ENCODE results near the gene OLFM2. TPM values are rescaled to one million over a fixed set of nuclear protein-coding genes. Genes with fewer than 3 reads are reported as not detected.
A peak's percentile ranks its signal among the peaks of the same experiment; 100 is the strongest.

Gene OLFM2
- total and polyA plus RNA-seq, 2 experiments from 2014 or later, result 8.9 to 11.6 TPM

DNA sequence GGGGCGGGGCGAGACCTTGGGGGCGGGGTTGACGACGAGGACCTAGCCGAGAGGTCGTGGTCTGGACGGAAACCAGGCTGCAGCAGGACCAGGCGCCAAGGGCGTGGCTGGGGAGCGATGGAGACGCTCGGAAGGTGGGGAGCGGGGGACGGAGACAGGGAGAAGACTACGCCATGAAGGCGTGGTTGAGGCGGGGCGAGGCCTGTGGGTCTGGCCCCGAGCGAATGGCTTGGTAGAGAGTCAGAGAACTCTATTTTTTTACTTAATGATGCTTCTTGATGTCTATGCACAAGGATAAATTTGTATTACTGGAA lies 116.8 kb downstream of the OLFM2 start:
- no peak for DNase-seq
- in situ Hi-C loops (cut with MboI), result no loop called here
- Histone ChIP-seq H3K4me3 (peak overlapping the region; percentile 51), H3K79me2 (ENCODE audit: insufficient read depth) (peaks cover 42% of the 10 kb centered on the region), H3K36me3 (ENCODE audit: low read depth) (no peaks in the 10 kb centered on the region), H3F3A (ENCODE audit: insufficient read depth) (no peaks in the 10 kb centered on the region), H3K9ac (no peak overlapping the region), H3K9me3 (ENCODE audit: low read depth) (no peaks in the 10 kb centered on the region), H4K20me1 (ENCODE audit: insufficient read depth) (no peaks in the 10 kb centered on the region), H3K4me1 (ENCODE audit: insufficient read depth) (peaks cover 11% of the 10 kb centered on the region), H2AFZ (peak overlapping the region; percentile 46), H3K9me2 (ENCODE audit: insufficient read depth) (no peaks in the 10 kb centered on the region), H3K27me3 (replicated peaks; ENCODE audit: insufficient read depth) (no peaks in the 10 kb centered on the region), H3K27ac (peak overlapping the region; percentile 63), H3K4me2 (ENCODE audit: unreplicated experiment) (peak overlapping the region; percentile 31)
- WGBS, 2 experiments (ENCODE audit: low coverage in 1 of 2, low lambda C conversion rate in 2 of 2, missing lambda C conversion rate in 2 of 2), result 1 to 3% methylated on average over 11 to 21 of the region's 21 CpGs
- TF ChIP-seq EZH2 (IDR thresholded peaks at IDR 0.05; ENCODE audit: insufficient read depth, poor library complexity, severe bottlenecking) (no peak), EZH2phosphoT487 (IDR thresholded peaks at IDR 0.05; ENCODE audit: insufficient read depth, low read depth) (no peak)

DNA sequence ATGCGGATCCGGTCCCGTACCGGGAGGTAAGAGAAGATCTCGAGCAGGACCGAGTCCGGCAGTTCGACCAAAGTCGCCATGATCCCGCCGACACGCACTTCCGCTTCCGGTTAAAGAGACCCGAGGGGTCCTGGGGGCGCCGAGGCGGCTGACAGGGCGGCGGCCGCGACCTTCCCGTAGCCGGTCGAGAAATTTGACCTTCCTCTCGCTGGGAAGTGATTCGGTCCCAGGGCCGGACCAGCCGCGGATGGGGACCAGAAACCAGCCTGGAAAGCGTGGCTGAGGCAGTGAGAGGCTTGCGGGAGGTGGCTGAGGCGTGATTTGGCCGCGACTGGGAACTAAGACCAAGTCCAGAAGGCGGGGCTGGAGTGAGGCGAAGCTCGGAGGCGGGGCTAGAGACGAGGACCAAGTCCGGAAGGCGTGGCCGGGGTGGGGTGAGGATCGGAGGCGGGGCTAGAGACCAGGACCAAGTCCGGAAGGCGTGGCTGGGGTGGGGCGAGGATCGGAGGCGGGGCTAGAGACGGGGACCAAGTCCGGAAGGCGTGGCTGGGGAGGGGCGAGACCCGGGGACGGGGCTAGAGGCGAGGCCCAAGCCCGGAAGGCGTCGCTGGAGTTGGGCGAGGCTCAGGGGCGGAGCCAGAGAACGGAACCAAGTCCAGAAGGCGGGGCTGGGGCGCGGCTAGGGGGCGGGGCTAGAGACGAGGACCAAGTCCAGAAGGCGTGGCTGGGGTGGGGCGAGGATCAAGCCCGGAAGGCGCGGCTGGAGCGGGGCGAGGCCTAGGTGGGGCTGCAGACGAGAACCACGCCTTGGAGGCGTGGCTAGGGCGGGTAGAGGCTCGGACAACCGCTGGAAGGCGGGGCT lies 117.3 kb downstream of the OLFM2 start, which contains the start of gene FBXL12:
FBXL12 (minus strand) TSS at position 346 of the 862 bp plus-strand sequence; CDS start at position 80, 266 bp downstream.
- H3F3A ChIP-seq (ENCODE audit: insufficient read depth), result no peaks in the 10 kb centered on the region
- in situ Hi-C loops (cut with MboI), result no loop called here

DNA sequence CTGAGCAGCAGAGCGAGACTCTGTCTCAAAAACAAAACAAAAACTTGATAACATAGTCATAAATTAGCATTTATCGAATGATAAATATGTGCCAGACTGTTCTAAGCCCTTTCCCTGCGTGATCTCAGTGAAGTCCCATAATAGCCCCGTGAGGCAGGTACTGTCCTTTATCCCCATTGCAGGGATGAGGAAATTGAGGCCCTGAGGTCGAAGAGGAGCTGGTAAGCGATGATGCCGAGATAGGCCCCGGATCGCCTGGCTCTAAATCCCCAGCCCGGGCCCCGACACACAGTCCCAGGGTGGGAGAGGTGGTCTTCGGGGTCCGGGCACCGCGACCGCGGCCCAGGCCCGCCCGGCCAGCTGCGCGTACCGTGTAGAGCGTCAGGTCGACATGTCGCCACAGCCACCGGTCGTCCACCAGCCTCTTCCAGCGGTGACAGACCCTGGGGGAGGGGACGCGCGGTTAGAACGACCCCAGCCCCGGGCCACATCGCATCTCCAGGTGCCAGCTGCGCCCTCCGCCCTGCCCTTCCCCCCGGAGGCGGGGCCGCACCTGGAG lies 118.1 kb downstream of the OLFM2 start:
- Histone ChIP-seq H3K4me2 (ENCODE audit: unreplicated experiment) (peak overlapping the region; percentile 89), H4K20me1 (ENCODE audit: insufficient read depth) (no peaks in the 10 kb centered on the region), H3K9me3 (ENCODE audit: low read depth) (no peaks in the 10 kb centered on the region), H3K27ac (peak overlapping the region; percentile 92), H2AFZ (peak overlapping the region; percentile 84), H3K4me3 (peak overlapping the region; percentile 91), H3F3A (ENCODE audit: insufficient read depth) (no peaks in the 10 kb centered on the region), H3K9ac (peak overlapping the region; percentile 91), H3K27me3 (replicated peaks; ENCODE audit: insufficient read depth) (no peaks in the 10 kb centered on the region), H3K4me1 (ENCODE audit: insufficient read depth) (peaks cover 11% of the 10 kb centered on the region), H3K9me2 (ENCODE audit: insufficient read depth) (no peaks in the 10 kb centered on the region), H3K36me3 (ENCODE audit: low read depth) (no peaks in the 10 kb centered on the region), H3K79me2 (ENCODE audit: insufficient read depth) (peaks cover 54% of the 10 kb centered on the region)
- 3 to 4% methylated on average over 37 to 39 of the region's 39 CpGs for WGBS, 2 experiments (ENCODE audit: low coverage in 1 of 2, low lambda C conversion rate in 2 of 2, missing lambda C conversion rate in 2 of 2)
- TF ChIP-seq EZH2 (IDR thresholded peaks at IDR 0.05; ENCODE audit: insufficient read depth, poor library complexity, severe bottlenecking) (no peak), EZH2phosphoT487 (IDR thresholded peaks at IDR 0.05; ENCODE audit: insufficient read depth, low read depth) (no peak)
- DNase-seq, result peak; percentile 23
- in situ Hi-C loops (cut with MboI), result no loop called here

More for the DNA sequence above, 117.3 kb downstream of the OLFM2 start, which contains the start of gene FBXL12:
- Histone ChIP-seq H3K4me1 (ENCODE audit: insufficient read depth) (peaks cover 11% of the 10 kb centered on the region), H3K4me2 (ENCODE audit: unreplicated experiment) (peak within 1 kb of the TSS; percentile 89), H3K27ac (peak within 1 kb of the TSS; percentile 92), H3K9ac (peak within 1 kb of the TSS; percentile 91), H2AFZ (peak within 1 kb of the TSS; percentile 84), H3K27me3 (replicated peaks; ENCODE audit: insufficient read depth) (no peaks in the 10 kb centered on the region), H3K36me3 (ENCODE audit: low read depth) (no peaks in the 10 kb centered on the region), H3K9me2 (ENCODE audit: insufficient read depth) (no peaks in the 10 kb centered on the region), H3K4me3 (peak within 1 kb of the TSS; percentile 91), H3K9me3 (ENCODE audit: low read depth) (no peaks in the 10 kb centered on the region), H4K20me1 (ENCODE audit: insufficient read depth) (no peaks in the 10 kb centered on the region), H3K79me2 (ENCODE audit: insufficient read depth) (peaks cover 47% of the 10 kb centered on the region)
- no peak for TF ChIP-seq EZH2phosphoT487 (IDR thresholded peaks at IDR 0.05; ENCODE audit: insufficient read depth, low read depth)
- no peak for TF ChIP-seq EZH2 (IDR thresholded peaks at IDR 0.05; ENCODE audit: insufficient read depth, poor library complexity, severe bottlenecking)
- peak; percentile 100 for DNase-seq
- 0 to 1% methylated on average over 38 to 80 of the region's 82 CpGs for WGBS, 2 experiments (ENCODE audit: low coverage in 1 of 2, low lambda C conversion rate in 2 of 2, missing lambda C conversion rate in 2 of 2)

DNA sequence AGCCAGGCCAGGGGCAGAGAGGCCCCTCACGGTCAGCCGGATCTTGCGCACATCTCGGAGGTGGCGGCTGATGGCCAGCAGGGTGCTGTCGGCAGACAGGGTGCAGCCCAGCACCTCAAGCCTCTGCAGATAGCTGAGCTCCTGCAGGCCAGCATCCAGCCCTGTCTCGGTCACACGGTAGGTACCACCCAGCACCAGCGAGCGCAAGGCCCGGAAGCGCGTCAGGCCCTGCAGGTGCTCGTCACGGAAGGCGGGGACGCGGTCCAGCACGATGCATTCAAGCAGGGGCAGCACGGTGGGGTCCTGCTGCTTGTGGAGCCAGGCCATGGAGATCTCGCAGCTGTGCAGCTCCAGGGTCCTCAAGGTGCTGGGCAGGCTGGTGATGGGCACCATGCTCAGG lies 125.2 kb downstream of the OLFM2 start:
- DNase-seq, result no peak
- H3K4me2 ChIP-seq (ENCODE audit: unreplicated experiment), result no peak overlapping the region
- H3K27me3 ChIP-seq (replicated peaks; ENCODE audit: insufficient read depth), result no peaks in the 10 kb centered on the region
- TF ChIP-seq EZH2 (IDR thresholded peaks at IDR 0.05; ENCODE audit: insufficient read depth, poor library complexity, severe bottlenecking) (no peak), EZH2phosphoT487 (IDR thresholded peaks at IDR 0.05; ENCODE audit: insufficient read depth, low read depth) (no peak)
- H4K20me1 ChIP-seq (ENCODE audit: insufficient read depth), result no peaks in the 10 kb centered on the region
- H3K79me2 ChIP-seq (ENCODE audit: insufficient read depth), result peaks cover 46% of the 10 kb centered on the region
- no peaks in the 10 kb centered on the region for H3F3A ChIP-seq (ENCODE audit: insufficient read depth)
- no peaks in the 10 kb centered on the region for H3K9me3 ChIP-seq (ENCODE audit: low read depth)
- H3K36me3 ChIP-seq (ENCODE audit: low read depth), result peaks cover 3% of the 10 kb centered on the region
- H2AFZ ChIP-seq, result no peak overlapping the region
- H3K9me2 ChIP-seq (ENCODE audit: insufficient read depth), result no peaks in the 10 kb centered on the region
- H3K4me1 ChIP-seq (ENCODE audit: insufficient read depth), result no peaks in the 10 kb centered on the region
- no peak overlapping the region for H3K9ac ChIP-seq
- no peak overlapping the region for H3K27ac ChIP-seq
- H3K4me3 ChIP-seq, result no peak overlapping the region
- 97 to 98% methylated on average over 21 of the region's 21 CpGs for WGBS, 2 experiments (ENCODE audit: low coverage in 1 of 2, low lambda C conversion rate in 2 of 2, missing lambda C conversion rate in 2 of 2)
- in situ Hi-C loops (cut with MboI), result no loop called here
